Ishikawa (cell line): ENCODE measurements around the gene HRH1.

Source experiments
- CEBPB ChIP-seq: IDR thresholded peaks from 2 replicates; pipeline ENCODE4 v1.6.1; 2012
- CREB1 ChIP-seq: IDR thresholded peaks from 2 replicates; pipeline ENCODE4 v1.6.1; 2012; ENCODE audit warnings: low read depth
- EGR1 ChIP-seq: IDR thresholded peaks from 2 replicates; pipeline ENCODE4 v1.6.1; 2012
- EP300 ChIP-seq: IDR thresholded peaks from 2 replicates; pipeline ENCODE4 v1.6.1; 2012; ENCODE audit warnings: borderline replicate concordance
- FOXM1 ChIP-seq: IDR thresholded peaks from 2 replicates; pipeline ENCODE4 v1.6.1; 2012; ENCODE audit warnings: low read depth, borderline replicate concordance
- RAD21 ChIP-seq: IDR thresholded peaks from 2 replicates; pipeline ENCODE4 v1.6.1; 2012; ENCODE audit warnings: low read depth
- TAF1 ChIP-seq: IDR thresholded peaks from 2 replicates; pipeline ENCODE4 v1.6.1; 2012; ENCODE audit warnings: low read depth, mild to moderate bottlenecking
- TEAD4 ChIP-seq: IDR thresholded peaks from 2 replicates; pipeline ENCODE4 v1.6.1; 2012
- YY1 ChIP-seq: IDR thresholded peaks from 2 replicates; pipeline ENCODE4 v1.6.1; 2012; ENCODE audit warnings: low read depth
- TF ChIP-seq, protein P1 (sequence below): IDR thresholded peaks from 2 replicates; pipeline ENCODE4 v1.6.1; 2012
- TF ChIP-seq, protein P2 (sequence below): IDR thresholded peaks from 2 replicates; pipeline ENCODE4 v1.6.1; 2012; ENCODE audit warnings: low read depth, mild to moderate bottlenecking

DNA sequence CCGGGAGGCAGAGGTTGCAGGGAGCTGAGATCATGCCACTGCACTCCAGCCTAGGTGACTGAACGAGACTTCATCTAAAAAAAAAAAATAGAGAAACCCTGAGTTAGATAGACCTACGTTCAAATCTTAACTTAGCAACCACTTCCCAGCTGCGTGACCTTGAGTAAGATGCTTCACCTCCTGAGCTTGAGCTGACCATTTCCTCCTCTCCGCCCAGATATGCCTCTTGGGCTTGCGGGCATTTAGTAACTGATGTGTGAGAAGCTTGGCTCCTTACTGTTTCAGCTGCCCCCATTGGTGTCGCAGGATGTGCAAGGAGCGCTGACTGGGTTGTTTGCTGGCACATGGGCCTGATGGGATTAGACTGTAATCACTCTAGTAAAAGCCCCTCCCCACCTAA is 91.0 kb downstream of the HRH1 start:
- no peak for TF ChIP-seq EP300
- TF ChIP-seq RAD21 = no peak
- TF ChIP-seq TEAD4 = no peak
- TF ChIP-seq YY1 = no peak
- no peak for TF ChIP-seq TAF1
- TF ChIP-seq CEBPB = no peak
- TF ChIP-seq EGR1 = no peak
- no peak for TF ChIP-seq FOXM1
- TF ChIP-seq, protein P1, sequence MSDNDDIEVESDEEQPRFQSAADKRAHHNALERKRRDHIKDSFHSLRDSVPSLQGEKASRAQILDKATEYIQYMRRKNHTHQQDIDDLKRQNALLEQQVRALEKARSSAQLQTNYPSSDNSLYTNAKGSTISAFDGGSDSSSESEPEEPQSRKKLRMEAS = no peak
- TF ChIP-seq, protein P2, sequence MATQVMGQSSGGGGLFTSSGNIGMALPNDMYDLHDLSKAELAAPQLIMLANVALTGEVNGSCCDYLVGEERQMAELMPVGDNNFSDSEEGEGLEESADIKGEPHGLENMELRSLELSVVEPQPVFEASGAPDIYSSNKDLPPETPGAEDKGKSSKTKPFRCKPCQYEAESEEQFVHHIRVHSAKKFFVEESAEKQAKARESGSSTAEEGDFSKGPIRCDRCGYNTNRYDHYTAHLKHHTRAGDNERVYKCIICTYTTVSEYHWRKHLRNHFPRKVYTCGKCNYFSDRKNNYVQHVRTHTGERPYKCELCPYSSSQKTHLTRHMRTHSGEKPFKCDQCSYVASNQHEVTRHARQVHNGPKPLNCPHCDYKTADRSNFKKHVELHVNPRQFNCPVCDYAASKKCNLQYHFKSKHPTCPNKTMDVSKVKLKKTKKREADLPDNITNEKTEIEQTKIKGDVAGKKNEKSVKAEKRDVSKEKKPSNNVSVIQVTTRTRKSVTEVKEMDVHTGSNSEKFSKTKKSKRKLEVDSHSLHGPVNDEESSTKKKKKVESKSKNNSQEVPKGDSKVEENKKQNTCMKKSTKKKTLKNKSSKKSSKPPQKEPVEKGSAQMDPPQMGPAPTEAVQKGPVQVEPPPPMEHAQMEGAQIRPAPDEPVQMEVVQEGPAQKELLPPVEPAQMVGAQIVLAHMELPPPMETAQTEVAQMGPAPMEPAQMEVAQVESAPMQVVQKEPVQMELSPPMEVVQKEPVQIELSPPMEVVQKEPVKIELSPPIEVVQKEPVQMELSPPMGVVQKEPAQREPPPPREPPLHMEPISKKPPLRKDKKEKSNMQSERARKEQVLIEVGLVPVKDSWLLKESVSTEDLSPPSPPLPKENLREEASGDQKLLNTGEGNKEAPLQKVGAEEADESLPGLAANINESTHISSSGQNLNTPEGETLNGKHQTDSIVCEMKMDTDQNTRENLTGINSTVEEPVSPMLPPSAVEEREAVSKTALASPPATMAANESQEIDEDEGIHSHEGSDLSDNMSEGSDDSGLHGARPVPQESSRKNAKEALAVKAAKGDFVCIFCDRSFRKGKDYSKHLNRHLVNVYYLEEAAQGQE = no peak
- TF ChIP-seq CREB1 = no peak
